Breast epithelium (tissue), 4 donors: Measurements from ENCODE around the gene MYL7. TPM values are rescaled to one million over a fixed set of nuclear protein-coding genes. Genes with fewer than 3 reads are reported as not detected.
A peak's percentile ranks its signal among the peaks of the same experiment; 100 is the strongest.

Source experiments
- DNase-seq, 2 donors: peaks; one replicate each; pipeline ENCODE4 v3.0.0-alpha.2; 2019; ENCODE audit warnings: low spot score in 2 of 2
- H3K27ac ChIP-seq, 2 donors: fragments of 200-600 bp; sonication (generic) in 1 of 2; one replicate each; pipeline ENCODE4 v1.5.1; 2016 to 2019; ENCODE audit warnings: mild to moderate bottlenecking in 1 of 2
- H3K27me3 ChIP-seq, 2 donors: fragments of 200-600 bp; sonication (generic) in 1 of 2; one replicate each; pipeline versions ENCODE4 v1.5.1 to v1.6.0; 2017 to 2019; ENCODE audit warnings: control low read depth in 1 of 2, mild to moderate bottlenecking in 1 of 2
- H3K36me3 ChIP-seq: fragments of 200-600 bp; one replicate; pipeline ENCODE4 v1.5.1; 2019
- H3K4me1 ChIP-seq, 2 donors: fragments of 200-600 bp; sonication (generic); one replicate each; pipeline ENCODE4 v1.5.1; 2016 to 2019; ENCODE audit warnings: control low read depth in 1 of 2
- H3K4me3 ChIP-seq, 3 donors: fragments of 200-600 bp; sonication (generic); 1 replicate in 2 of 3; 2 replicates in 1 of 3; pipeline ENCODE4 v1.5.1; 2016 to 2019; ENCODE audit warnings: mild to moderate bottlenecking in 3 of 3, moderate library complexity in 2 of 3
- H3K9me3 ChIP-seq, 2 donors: fragments of 200-600 bp; sonication (generic) in 1 of 2; one replicate each; pipeline ENCODE4 v1.5.1; 2016 to 2019; ENCODE audit warnings: control low read depth in 1 of 2
- CTCF ChIP-seq, 3 donors: fragments of 450-650 bp; IDR thresholded peaks; one replicate each; pipeline ENCODE4 v1.5.1; 2016 to 2017; ENCODE audit warnings: antibody characterized with exemption in 3 of 3, mild to moderate bottlenecking in 3 of 3, moderate library complexity in 3 of 3
- POLR2A ChIP-seq: fragments of 450-650 bp; IDR thresholded peaks from one replicate; pipeline ENCODE4 v1.6.1; 2016; ENCODE audit warnings: antibody characterized with exemption, mild to moderate bottlenecking, moderate library complexity
- POLR2AphosphoS5 ChIP-seq, 3 donors: sonication (generic); formaldehyde crosslinking; IDR thresholded peaks; one replicate each; pipeline ENCODE4 v1.6.1; 2017; ENCODE audit warnings: antibody characterized with exemption in 3 of 3
- intact Hi-C: fragments of 100-400 bp; cut with DNase I; formaldehyde crosslinking; loops from one replicate; pipeline ENCODE4 v1.15.1; 2023; ENCODE audit warnings: low total_unique reads
- total RNA-seq, 3 donors: library from RNA; depleted of rRNA; stranded (reverse); fragments of >200 nt; gene quantifications; one replicate each; pipeline ENCODE4 v1.1.0, GENCODE V29; 2016

The MYL7 gene
- total RNA-seq, 3 donors from 2014 or later: 0.73 TPM; not detected in 2

- Histone ChIP-seq H3K9me3 (no peaks in the 10 kb centered on the region), H3K27me3 (no peaks in the 10 kb centered on the region), H3K36me3 (no peaks in the 10 kb centered on the region), H3K27ac (peak overlapping the region in 1 of 2 donors; percentile 5), H3K4me3 (no peak overlapping the region), H3K4me1 (no peaks in the 10 kb centered on the region)
- intact Hi-C loops: no loop called here
- DNase-seq: peak; percentile 5 to 51
- TF ChIP-seq CTCF (IDR thresholded peaks at IDR 0.05) (no peak), POLR2A (no peak), POLR2AphosphoS5 (IDR thresholded peaks at IDR 0.05) (no peak)
Observed at GRCh38 chr7:44163591-44163990, 22.5 kb upstream of the MYL7 start.

GRCh38 chr7:44162785-44163395 lies 21.8 kb upstream of the MYL7 start:
- no peak overlapping the region for H3K4me3 ChIP-seq
- no peak for TF ChIP-seq POLR2AphosphoS5 (IDR thresholded peaks at IDR 0.05)
- TF ChIP-seq CTCF (IDR thresholded peaks at IDR 0.05): no peak
- no peak for TF ChIP-seq POLR2A
- no peaks in the 10 kb centered on the region for H3K36me3 ChIP-seq
- H3K9me3 ChIP-seq: no peaks in the 10 kb centered on the region
- H3K27ac ChIP-seq: peak overlapping the region in 1 of 2 donors; percentile 5
- peak in 1 of 2 donors; percentile 6 for DNase-seq
- H3K4me1 ChIP-seq: no peaks in the 10 kb centered on the region
- intact Hi-C loops: no loop called here
- H3K27me3 ChIP-seq: no peaks in the 10 kb centered on the region

- no peaks in the 10 kb centered on the region for H3K27me3 ChIP-seq
- no peaks in the 10 kb centered on the region for H3K4me1 ChIP-seq
- no peak overlapping the region for H3K27ac ChIP-seq
- no peak for DNase-seq
- no peaks in the 10 kb centered on the region for H3K9me3 ChIP-seq
- no peak for TF ChIP-seq CTCF (IDR thresholded peaks at IDR 0.05)
- no peak for TF ChIP-seq POLR2A
- no peak for TF ChIP-seq POLR2AphosphoS5 (IDR thresholded peaks at IDR 0.05)
- intact Hi-C loops: no loop called here
- no peak overlapping the region for H3K4me3 ChIP-seq
- H3K36me3 ChIP-seq: no peaks in the 10 kb centered on the region
Observed at GRCh38 chr7:44162179-44162578, 21.0 kb upstream of the MYL7 start.

GRCh38 chr7:44161371-44161770 lies 20.2 kb upstream of the MYL7 start:
- H3K36me3 ChIP-seq: no peaks in the 10 kb centered on the region
- no peaks in the 10 kb centered on the region for H3K9me3 ChIP-seq
- H3K4me3 ChIP-seq: no peak overlapping the region
- TF ChIP-seq CTCF (IDR thresholded peaks at IDR 0.05) (no peak), POLR2A (no peak), POLR2AphosphoS5 (IDR thresholded peaks at IDR 0.05) (no peak)
- no peak for DNase-seq
- no peak overlapping the region for H3K27ac ChIP-seq
- no peaks in the 10 kb centered on the region for H3K4me1 ChIP-seq
- intact Hi-C loops: no loop called here
- H3K27me3 ChIP-seq: no peaks in the 10 kb centered on the region

GRCh38 chr7:44159824-44160630 lies 18.9 kb upstream of the MYL7 start:
- H3K27ac ChIP-seq: no peak overlapping the region
- H3K9me3 ChIP-seq: no peaks in the 10 kb centered on the region
- no peaks in the 10 kb centered on the region for H3K36me3 ChIP-seq
- no peaks in the 10 kb centered on the region for H3K4me1 ChIP-seq
- no peak for DNase-seq
- H3K27me3 ChIP-seq: no peaks in the 10 kb centered on the region
- H3K4me3 ChIP-seq: no peak overlapping the region
- intact Hi-C loops: no loop called here
- TF ChIP-seq POLR2AphosphoS5 (IDR thresholded peaks at IDR 0.05) (no peak), CTCF (IDR thresholded peaks at IDR 0.05) (no peak), POLR2A (no peak)
